ENCODE data around the gene SLC25A47. TPM values are rescaled to one million over a fixed set of nuclear protein-coding genes. Genes with fewer than 3 reads are reported as not detected.
"Not testable (repeated sequence)": the region's sequence is repeated elsewhere in the genome, so short reads cannot be mapped to it uniquely, and the experiment has no call there.

Gene SLC25A47
- polyA plus RNA-seq, 3 donors: not detected

GRCh38 chr14:100287202-100287997 lies 35.7 kb upstream of the SLC25A47 start:
- H3K36me3 Mint-ChIP-seq: peaks cover 24 to 33% of the 10 kb centered on the region in 2 donors
- peaks cover 19% of the 10 kb centered on the region for H3K4me1 Mint-ChIP-seq
- H2AFZ ChIP-seq (ENCODE audit: insufficient read depth, low read depth, low read length, poor library complexity, severe bottlenecking): no peak overlapping the region
- WGBS (ENCODE audit: insufficient coverage): 94% methylated on average over 7 of the region's 12 CpGs
- H4K20me1 ChIP-seq (ENCODE audit: insufficient read depth, low read length): peaks cover 32% of the 10 kb centered on the region
- H3K9me3 ChIP-seq (replicated peaks in 1 of 2; ENCODE audit: control insufficient read depth in 1 of 2, insufficient read depth in 1 of 2, low read length in 2 of 2): no peaks in the 10 kb centered on the region
- H3K27me3 ChIP-seq (ENCODE audit: control insufficient read depth in 2 of 2, insufficient read depth in 2 of 2, low read length in 2 of 2): no peaks in the 10 kb centered on the region
- no peak overlapping the region for H3K4me3 Mint-ChIP-seq
- H3K4me3 ChIP-seq (replicated peaks in 1 of 3; ENCODE audit: low read depth in 2 of 3, low read length in 3 of 3): no peak overlapping the region
- peak overlapping the region in 1 of 7 donors; percentile 75 for H3K27ac Mint-ChIP-seq
- H3K27ac ChIP-seq (ENCODE audit: low read depth in 1 of 2, low read length in 2 of 2): no peak overlapping the region
- peaks cover 18 to 30% of the 10 kb centered on the region in 2 donors for H3K4me1 ChIP-seq (ENCODE audit: control insufficient read depth in 1 of 2, insufficient read depth in 2 of 2, low read length in 2 of 2)
- TF ChIP-seq, protein P1, sequence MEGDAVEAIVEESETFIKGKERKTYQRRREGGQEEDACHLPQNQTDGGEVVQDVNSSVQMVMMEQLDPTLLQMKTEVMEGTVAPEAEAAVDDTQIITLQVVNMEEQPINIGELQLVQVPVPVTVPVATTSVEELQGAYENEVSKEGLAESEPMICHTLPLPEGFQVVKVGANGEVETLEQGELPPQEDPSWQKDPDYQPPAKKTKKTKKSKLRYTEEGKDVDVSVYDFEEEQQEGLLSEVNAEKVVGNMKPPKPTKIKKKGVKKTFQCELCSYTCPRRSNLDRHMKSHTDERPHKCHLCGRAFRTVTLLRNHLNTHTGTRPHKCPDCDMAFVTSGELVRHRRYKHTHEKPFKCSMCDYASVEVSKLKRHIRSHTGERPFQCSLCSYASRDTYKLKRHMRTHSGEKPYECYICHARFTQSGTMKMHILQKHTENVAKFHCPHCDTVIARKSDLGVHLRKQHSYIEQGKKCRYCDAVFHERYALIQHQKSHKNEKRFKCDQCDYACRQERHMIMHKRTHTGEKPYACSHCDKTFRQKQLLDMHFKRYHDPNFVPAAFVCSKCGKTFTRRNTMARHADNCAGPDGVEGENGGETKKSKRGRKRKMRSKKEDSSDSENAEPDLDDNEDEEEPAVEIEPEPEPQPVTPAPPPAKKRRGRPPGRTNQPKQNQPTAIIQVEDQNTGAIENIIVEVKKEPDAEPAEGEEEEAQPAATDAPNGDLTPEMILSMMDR (IDR thresholded peaks at IDR 0.05): no peak
- H3K79me2 ChIP-seq (ENCODE audit: insufficient read depth, low read length): no peaks in the 10 kb centered on the region
- peaks cover 0 to 2% (median 0%) of the 10 kb centered on the region in 7 donors for H3K9me3 Mint-ChIP-seq
- peaks cover 2 to 8% (median 4%) of the 10 kb centered on the region in 3 donors for H3K27me3 Mint-ChIP-seq (ENCODE audit: low read depth in 3 of 3)
- no peak for DNase-seq
- H3K4me2 ChIP-seq (replicated peaks; ENCODE audit: extremely low read depth, low read length, poor library complexity, severe bottlenecking): no peak overlapping the region
- intact Hi-C loops (cut with micrococcal nuclease): loop anchor here in 1 of 2 donors (5.0 kb wide), 1 partner anchor 90 kb away; the partner anchor contains the start of gene WDR25
- peaks cover 12 to 24% of the 10 kb centered on the region in 2 donors for H3K36me3 ChIP-seq (replicated peaks in 1 of 2; ENCODE audit: control insufficient read depth in 1 of 2, insufficient read depth in 2 of 2, low read length in 2 of 2)
- H3K9ac ChIP-seq (ENCODE audit: insufficient read depth, low read length, poor library complexity, severe bottlenecking): no peak overlapping the region

GRCh38 chr14:100287998-100288295 lies 35.2 kb upstream of the SLC25A47 start:
- not testable (repeated sequence) for H3K9me3 Mint-ChIP-seq; H3K27me3 ChIP-seq (ENCODE audit: control insufficient read depth in 2 of 2, insufficient read depth in 2 of 2, low read length in 2 of 2); H3K79me2 ChIP-seq (ENCODE audit: insufficient read depth, low read length); H3K27ac ChIP-seq (ENCODE audit: low read depth in 1 of 2, low read length in 2 of 2); H3K27me3 Mint-ChIP-seq (ENCODE audit: low read depth in 3 of 3); H3K27ac Mint-ChIP-seq; H3K9ac ChIP-seq (ENCODE audit: insufficient read depth, low read length, poor library complexity, severe bottlenecking); H3K9me3 ChIP-seq (replicated peaks in 1 of 2; ENCODE audit: control insufficient read depth in 1 of 2, insufficient read depth in 1 of 2, low read length in 2 of 2); H3K4me3 Mint-ChIP-seq; H2AFZ ChIP-seq (ENCODE audit: insufficient read depth, low read depth, low read length, poor library complexity, severe bottlenecking); H3K4me2 ChIP-seq (replicated peaks; ENCODE audit: extremely low read depth, low read length, poor library complexity, severe bottlenecking); H3K4me3 ChIP-seq (replicated peaks in 1 of 3; ENCODE audit: low read depth in 2 of 3, low read length in 3 of 3); DNase-seq
- Mint-ChIP-seq H3K4me1 (peaks cover 19% of the 10 kb centered on the region), H3K36me3 (peaks cover 25 to 30% of the 10 kb centered on the region in 2 donors)
- intact Hi-C loops (cut with micrococcal nuclease): loop anchor here in 1 of 2 donors (5.0 kb wide), 1 partner anchor 89 kb away; the partner anchor contains the start of gene WDR25
- 99% methylated on average over 7 of the region's 8 CpGs for WGBS (ENCODE audit: insufficient coverage)
- peaks cover 12 to 24% of the 10 kb centered on the region in 2 donors for H3K36me3 ChIP-seq (replicated peaks in 1 of 2; ENCODE audit: control insufficient read depth in 1 of 2, insufficient read depth in 2 of 2, low read length in 2 of 2)
- H3K4me1 ChIP-seq (ENCODE audit: control insufficient read depth in 1 of 2, insufficient read depth in 2 of 2, low read length in 2 of 2): peaks cover 18 to 30% of the 10 kb centered on the region in 2 donors
- peaks cover 26% of the 10 kb centered on the region for H4K20me1 ChIP-seq (ENCODE audit: insufficient read depth, low read length)
